Activated CD4-positive, CD25-positive, alpha-beta regulatory T cell treated with anti-CD3 and anti-CD28 coated beads, Interleukin-2, amount 50 U/mL, for 24 hours (primary cell): ENCODE results near the gene P2RY8.
"Not testable (repeated sequence)": the region's sequence is repeated elsewhere in the genome, so short reads cannot be mapped to it uniquely, and the experiment has no call there.

ENCODE experiments used
- ATAC-seq, 2 donors: fragments of 150-1000 bp; cut with Tn5 transposase; one replicate each; pipeline ENCODE4 v1.10.0; 2021; ENCODE audit warnings: mild to moderate bottlenecking in 1 of 2, moderate library complexity in 1 of 2

Gene P2RY8

GRCh38 chrX:1462596-1463251, 74.3 kb downstream of the P2RY8 start:
- ATAC-seq = peak; percentile 90 to 94

GRCh38 chrX:1462110-1462509, 74.9 kb downstream of the P2RY8 start:
- no peak for ATAC-seq

GRCh38 chrX:1455948-1456280, 81.1 kb downstream of the P2RY8 start:
- ATAC-seq = no peak

GRCh38 chrX:1453951-1454785, 82.8 kb downstream of the P2RY8 start:
- ATAC-seq = peak; percentile 58 to 59

- peak; percentile 54 to 57 for ATAC-seq
These were observed 83.6 kb downstream of the P2RY8 start for GRCh38 chrX:1453395-1453783.

- ATAC-seq = peak; percentile 74 to 78
These were observed 84.2 kb downstream of the P2RY8 start, which contains the start of gene ASMTL for GRCh38 chrX:1452516-1453394. ASMTL (minus strand) TSS chrX:1452909; CDS start chrX:1452840, 69 bp downstream.

- ATAC-seq = no peak
These were observed 85.1 kb downstream of the P2RY8 start for GRCh38 chrX:1451661-1452515.

GRCh38 chrX:1451251-1451660, 85.7 kb downstream of the P2RY8 start:
- no peak for ATAC-seq

GRCh38 chrX:1450361-1451161, 86.4 kb downstream of the P2RY8 start:
- ATAC-seq = no peak

GRCh38 chrX:1449823-1450149, 87.2 kb downstream of the P2RY8 start:
- ATAC-seq = no peak

- no peak for ATAC-seq
These were observed 87.8 kb downstream of the P2RY8 start for GRCh38 chrX:1449036-1449822.

GRCh38 chrX:1448573-1449001, 88.4 kb downstream of the P2RY8 start:
- not testable (repeated sequence) for ATAC-seq

GRCh38 chrX:1447969-1448572, 88.9 kb downstream of the P2RY8 start:
- not testable (repeated sequence) for ATAC-seq

- not testable (repeated sequence) for ATAC-seq
These were observed 89.7 kb downstream of the P2RY8 start for GRCh38 chrX:1446984-1447968.

GRCh38 chrX:1444561-1445500, 92.2 kb downstream of the P2RY8 start:
- ATAC-seq = no peak

- ATAC-seq = no peak
These were observed 93.4 kb downstream of the P2RY8 start for GRCh38 chrX:1443496-1444075.

GRCh38 chrX:1442724-1443367, 94.1 kb downstream of the P2RY8 start:
- ATAC-seq = no peak
